Measurements from ENCODE around the gene TDRD12.

DNA sequence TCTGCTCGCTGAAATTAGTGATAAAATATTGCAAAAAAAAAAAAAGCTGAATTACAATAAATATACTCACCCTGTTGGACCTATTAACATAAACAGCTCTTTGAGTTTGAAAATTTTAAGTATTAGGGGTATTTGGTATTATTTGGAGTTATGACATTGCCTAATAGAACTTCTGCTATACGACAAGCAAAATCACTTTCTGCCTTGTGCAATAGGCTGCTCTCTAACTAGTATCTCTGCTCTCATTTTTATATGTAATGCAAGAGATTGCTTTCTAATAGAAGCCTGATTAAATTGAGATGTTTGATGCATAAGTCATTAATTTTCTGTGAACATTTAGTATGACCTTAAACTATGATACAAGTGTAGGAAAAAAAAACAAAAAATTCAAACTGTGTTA is 38.6 kb upstream of the TDRD12 start:
- no peak for TF ChIP-seq POLR2A (IDR thresholded peaks at IDR 0.05)
- TF ChIP-seq, protein P1, sequence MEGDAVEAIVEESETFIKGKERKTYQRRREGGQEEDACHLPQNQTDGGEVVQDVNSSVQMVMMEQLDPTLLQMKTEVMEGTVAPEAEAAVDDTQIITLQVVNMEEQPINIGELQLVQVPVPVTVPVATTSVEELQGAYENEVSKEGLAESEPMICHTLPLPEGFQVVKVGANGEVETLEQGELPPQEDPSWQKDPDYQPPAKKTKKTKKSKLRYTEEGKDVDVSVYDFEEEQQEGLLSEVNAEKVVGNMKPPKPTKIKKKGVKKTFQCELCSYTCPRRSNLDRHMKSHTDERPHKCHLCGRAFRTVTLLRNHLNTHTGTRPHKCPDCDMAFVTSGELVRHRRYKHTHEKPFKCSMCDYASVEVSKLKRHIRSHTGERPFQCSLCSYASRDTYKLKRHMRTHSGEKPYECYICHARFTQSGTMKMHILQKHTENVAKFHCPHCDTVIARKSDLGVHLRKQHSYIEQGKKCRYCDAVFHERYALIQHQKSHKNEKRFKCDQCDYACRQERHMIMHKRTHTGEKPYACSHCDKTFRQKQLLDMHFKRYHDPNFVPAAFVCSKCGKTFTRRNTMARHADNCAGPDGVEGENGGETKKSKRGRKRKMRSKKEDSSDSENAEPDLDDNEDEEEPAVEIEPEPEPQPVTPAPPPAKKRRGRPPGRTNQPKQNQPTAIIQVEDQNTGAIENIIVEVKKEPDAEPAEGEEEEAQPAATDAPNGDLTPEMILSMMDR (IDR thresholded peaks at IDR 0.05) = no peak

Data from lower leg skin (tissue), 3 donors.